A673 (cell line): ENCODE results near the gene TMEM126B.

ENCODE experiments used
- CTCF ChIP-seq: fragments of 300-800, 200-600 bp; sonication (generic); conservative IDR thresholded peaks from 2 replicates; pipeline ENCODE4 v1.5.1; 2017; ENCODE audit warnings: low read depth, mild to moderate bottlenecking, antibody characterized with exemption, low read length, moderate library complexity, mixed read lengths
- EZH2 ChIP-seq: fragments of 200-600 bp; sonication (generic); IDR thresholded peaks from 2 replicates; pipeline ENCODE4 v1.6.1; 2017; ENCODE audit warnings: borderline replicate concordance, low read depth, mild to moderate bottlenecking, mixed read lengths, antibody characterized with exemption, low read length; ENCODE audit not compliant: poor library complexity, severe bottlenecking

GRCh38 chr11:85685125-85685819 is 56.9 kb downstream of the TMEM126B start:
- TF ChIP-seq CTCF = no peak
- TF ChIP-seq EZH2 = no peak
